GM12878 (cell line): ENCODE data around the gene TACR3. TPM values are rescaled to one million over a fixed set of nuclear protein-coding genes. Genes with fewer than 3 reads are reported as not detected.

ENCODE experiments used
- ATAC-seq: fragments of 200-7000 bp; cut with Tn5 transposase; 3 replicates; pipeline ENCODE4 v1.9.1; 2020; ENCODE audit warnings: mild to moderate bottlenecking, moderate library complexity
- BruUV-seq: library from RNA; stranded (reverse); fragments of 400-500 nt; replicated peaks from 2 replicates; lab custom pipeline; 2021; lab: Mats Ljungman, UMichigan
- CTCF ChIA-PET: fragments of 300-600 bp; sonication (Branson Sonifier 250); formaldehyde crosslinking; extraction: SDS; loops from one replicate; lab custom pipeline; 2021; ENCODE audit warnings: inconsistent platforms; lab: Yijun Ruan, JAX
- POLR2A ChIA-PET: fragments of 350-600 bp; formaldehyde crosslinking; extraction: SDS; loops from one replicate; lab custom pipeline; 2021; ENCODE audit warnings: inconsistent platforms; lab: Charles Lee
- RAD21 ChIA-PET: fragments of 300-600 bp; sonication (Branson Sonifier 250); formaldehyde crosslinking; loops from one replicate; lab custom pipeline; 2023; ENCODE audit warnings: antibody characterized with exemption; ENCODE audit not compliant: unreplicated experiment; lab: Charles Lee
- SMC1A ChIA-PET: fragments of 300-600 bp; sonication (Branson Sonifier 250); formaldehyde crosslinking; loops from one replicate; lab custom pipeline; 2023; ENCODE audit not compliant: unreplicated experiment, uncharacterized antibody; lab: Charles Lee
- DNase-seq: peaks from one replicate; pipeline ENCODE4 v3.0.0-alpha.2; 2011; ENCODE audit warnings: low read depth, low spot score
- FAIRE-seq: peaks from 3 replicates; lab custom pipeline; 2011; peaks lifted over from hg19 to GRCh38; lab: Jason Lieb, UNC
- H2AFZ ChIP-seq: 2 replicates; pipeline ENCODE4 v1.6.0; 2011; ENCODE audit warnings: low read depth, low read length, control low read depth; ENCODE audit not compliant: control insufficient read depth
- H3K27ac ChIP-seq: 2 replicates; pipeline ENCODE4 v1.5.1; 2011; ENCODE audit warnings: control low read depth; ENCODE audit not compliant: control insufficient read depth, insufficient read depth
- H3K27me3 ChIP-seq, 2 experiments: replicated peaks in 1 of 2; 2 replicates each; pipeline versions ENCODE4 v1.6.0 to v1.6.1; 2011; ENCODE audit warnings: low read length in 1 of 2; ENCODE audit not compliant: control insufficient read depth in 2 of 2, insufficient read depth in 2 of 2
- H3K36me3 ChIP-seq, 2 experiments: 2 replicates each; pipeline ENCODE4 v1.5.1; 2011; ENCODE audit warnings: low read length in 1 of 2; ENCODE audit not compliant: control insufficient read depth in 2 of 2, insufficient read depth in 2 of 2
- H3K4me1 ChIP-seq: 2 replicates; pipeline ENCODE4 v1.6.1; 2011; ENCODE audit warnings: mild to moderate bottlenecking, low read length, moderate library complexity, mixed read lengths; ENCODE audit not compliant: control insufficient read depth, insufficient read depth
- H3K4me2 ChIP-seq: 2 replicates; pipeline ENCODE4 v1.6.0; 2011; ENCODE audit warnings: control low read depth; ENCODE audit not compliant: control insufficient read depth, insufficient read depth
- H3K4me3 ChIP-seq: fragments of 200-600 bp; sonication (generic); 2 replicates; pipeline ENCODE4 v1.5.1; 2016
- H3K79me2 ChIP-seq: 2 replicates; pipeline ENCODE4 v1.6.0; 2011; ENCODE audit warnings: low read length; ENCODE audit not compliant: control insufficient read depth, insufficient read depth
- H3K9ac ChIP-seq: 2 replicates; pipeline ENCODE4 v1.8.0; 2011; ENCODE audit warnings: low read length, control low read depth, mixed read lengths; ENCODE audit not compliant: control insufficient read depth, insufficient read depth
- H3K9me3 ChIP-seq: replicated peaks from 3 replicates; pipeline ENCODE4 v1.5.1; 2011; ENCODE audit warnings: mild to moderate bottlenecking, low read length; ENCODE audit not compliant: control insufficient read depth, insufficient read depth
- H4K20me1 ChIP-seq: 2 replicates; pipeline ENCODE4 v1.6.0; 2011; ENCODE audit not compliant: control insufficient read depth, insufficient read depth
- BRCA1 ChIP-seq: IDR thresholded peaks from 2 replicates; pipeline ENCODE4 v1.6.1; 2011; ENCODE audit warnings: low read depth, low read length, improper control_type of control experiment
- CEBPB ChIP-seq, 2 experiments: fragments of 150-350 bp in 1 of 2; IDR thresholded peaks; 2 replicates each; pipeline ENCODE4 v1.6.1; 2012 to 2014; ENCODE audit warnings: low read depth in 2 of 2, low read length in 2 of 2, borderline replicate concordance in 1 of 2, inconsistent platforms in 1 of 2
- GABPA ChIP-seq: IDR thresholded peaks from 2 replicates; pipeline ENCODE4 v1.6.1; 2014; ENCODE audit warnings: antibody characterized with exemption, low read depth, mild to moderate bottlenecking, inconsistent platforms
- IRF3 ChIP-seq: fragments of 450-650 bp; IDR thresholded peaks from 2 replicates; pipeline ENCODE4 v1.6.1; 2014; ENCODE audit warnings: mild to moderate bottlenecking
- IRF4 ChIP-seq: IDR thresholded peaks from 2 replicates; pipeline ENCODE4 v1.6.1; 2011; ENCODE audit warnings: low read depth, low read length
- USF1 ChIP-seq: IDR thresholded peaks from 2 replicates; pipeline ENCODE4 v1.6.1; 2011; ENCODE audit warnings: borderline replicate concordance, low read depth, mild to moderate bottlenecking, moderate library complexity, mixed read lengths, low read length; ENCODE audit not compliant: insufficient read depth; ENCODE audit errors: extremely low read length
- WGBS: methylation state at CpG from one replicate; pipeline ENCODE4 v1.1.6; 2016; ENCODE audit warnings: low lambda C conversion rate; ENCODE audit not compliant: insufficient replicate concordance, insufficient coverage; ENCODE audit errors: missing lambda C conversion rate; 5-methylcytosine and 5-hydroxymethylcytosine counted together
- in situ Hi-C: fragments of 300-500 bp; cut with MboI; formaldehyde crosslinking; loops from 9 replicates; pipeline ENCODE4 v1.14.3; 2018; ENCODE audit warnings: mixed read lengths
- intact Hi-C: fragments of 100-400 bp; cut with micrococcal nuclease; formaldehyde crosslinking; loops from one replicate; pipeline ENCODE4 v1.14.2; 2022; ENCODE audit not compliant: unreplicated experiment
- polyA plus RNA-seq, 11 experiments: library from polyadenylated mRNA; depleted of rRNA in 4 of 11; unstranded in 6 of 11; stranded (reverse) in 5 of 11; fragments of >200 nt; fragmentation: Nextera tagmentation in 4 of 11; fragmentation: Illumina TruSeq in 1 of 11; extraction: Ambion mirVana in 4 of 11; extraction: Trizol in 1 of 11; gene quantifications; 1 replicate in 1 of 11; 2 replicates in 10 of 11; pipeline versions ENCODE4 v1.2.1 to v1.2.3, GENCODE V29; 2011 to 2016; ENCODE audit warnings: inconsistent platforms in 2 of 11, missing spikeins in 2 of 11, low read depth in 1 of 11
- total RNA-seq, 4 experiments: library from RNA; depleted of rRNA in 3 of 4; stranded (reverse); fragments of >200 nt in 3 of 4; fragmentation: Illumina TruSeq in 1 of 4; extraction: Trizol in 1 of 4; gene quantifications; 2 replicates each; pipeline versions ENCODE4 v1.2.1 to v1.2.3, GENCODE V29; 2013 to 2021

TACR3 gene
- total and polyA plus RNA-seq, 10 of the 15 experiments (the other 5 are each of a cell fraction or from before 2014, with no cell fraction given), result not detected

- TF ChIP-seq IRF4, result no peak
- no peak for TF ChIP-seq CEBPB (IDR thresholded peaks at IDR 0.05; ENCODE audit: borderline replicate concordance in 1 of 2, low read depth in 2 of 2, low read length in 2 of 2)
- TF ChIP-seq USF1, result no peak
- no peak for TF ChIP-seq GABPA
- TF ChIP-seq BRCA1, result no peak
- no peak for TF ChIP-seq IRF3
- Histone ChIP-seq H3K4me3 (no peak overlapping the region), H3K27ac (no peak overlapping the region), H4K20me1 (no peaks in the 10 kb centered on the region), H3K4me2 (no peak overlapping the region), H3K79me2 (no peaks in the 10 kb centered on the region), H2AFZ (no peak overlapping the region), H3K27me3 (peaks cover 0 to 2% of the 10 kb centered on the region in 2 experiments; a peak in 2 of 4 replicates), H3K36me3 (no peaks in the 10 kb centered on the region), H3K4me1 (no peaks in the 10 kb centered on the region), H3K9me3 (no peaks in the 10 kb centered on the region), H3K9ac (no peak overlapping the region)
- in situ Hi-C loops, result no loop called here
- ChIA-PET SMC1A (no interaction called here), CTCF (no interaction called here), POLR2A (no interaction called here), RAD21 (no interaction called here)
- no peak for ATAC-seq
- intact Hi-C loops, result no loop called here
- 6% methylated on average over 3 of the region's 3 CpGs for WGBS
- DNase-seq, result no peak
- no peak for FAIRE-seq
- no TSS peak for BruUV-seq
Measured at GRCh38 chr4:103721251-103721650, 1.5 kb upstream of the TACR3 start.
